Measurements from ENCODE around the gene CLCNKA.

The CLCNKA gene

GRCh38 chr1:16078925-16079656 lies 57.3 kb downstream of the CLCNKA start:
- peak; percentile 60 for TF ChIP-seq CTCF (IDR thresholded peaks at IDR 0.05)

GRCh38 chr1:16080422-16081150 lies 58.8 kb downstream of the CLCNKA start:
- TF ChIP-seq CTCF (IDR thresholded peaks at IDR 0.05), result no peak

GRCh38 chr1:16081636-16082035 lies 59.8 kb downstream of the CLCNKA start:
- TF ChIP-seq CTCF (IDR thresholded peaks at IDR 0.05), result no peak

- TF ChIP-seq CTCF (IDR thresholded peaks at IDR 0.05), result peak; percentile 68
These were observed 60.6 kb downstream of the CLCNKA start for GRCh38 chr1:16082283-16083038.

GRCh38 chr1:16083486-16083885 lies 61.6 kb downstream of the CLCNKA start:
- no peak for TF ChIP-seq CTCF (IDR thresholded peaks at IDR 0.05)

Data from LNCAP (cell line).